ENCODE data around the gene SALL1. TPM values are rescaled to one million over a fixed set of nuclear protein-coding genes. Genes with fewer than 3 reads are reported as not detected.

The SALL1 gene
- total RNA-seq: under 1 TPM in 1 of 2 donors, not detected in 1; 0.08 TPM

- ATAC-seq (no peak), DNase-seq (ENCODE audit: low spot score) (no peak)
- Mint-ChIP-seq H3K27me3 (peaks cover 53 to 59% of the 10 kb centered on the region in 2 donors), H3K9me3 (no peaks in the 10 kb centered on the region), H3K36me3 (peaks cover 8% of the 10 kb centered on the region), H3K4me3 (no peak within 1 kb of the TSS), H3K27ac (no peak within 1 kb of the TSS), H3K4me1 (ENCODE audit: low read depth in 2 of 2) (peaks cover 4 to 7% of the 10 kb centered on the region in 2 donors)
These were observed at the start of gene SALL1 for GRCh38 chr16:51150888-51151320. TSS of gene SALL1 (minus strand) at chr16:51151270. CDS start at chr16:51151241, 29 bp downstream.

DNA sequence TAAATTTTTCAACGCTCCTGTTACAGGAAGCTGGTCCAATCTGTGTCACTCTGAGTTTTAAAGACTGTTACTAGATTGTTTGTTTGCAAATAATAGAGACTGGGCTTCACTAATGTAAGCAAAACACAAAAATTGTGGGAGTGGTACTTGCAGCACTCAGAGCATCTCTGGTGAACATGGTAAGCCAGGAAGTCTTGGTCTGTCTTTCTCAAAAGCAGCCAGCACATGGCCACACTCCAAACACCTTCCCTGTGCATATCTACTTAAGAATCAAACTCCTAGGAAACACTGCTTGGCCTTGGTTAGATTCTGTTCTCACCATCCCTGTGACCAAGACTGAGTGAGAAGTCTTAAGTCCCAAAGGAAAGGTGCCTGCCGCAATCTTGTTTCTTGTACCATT is 49.7 kb upstream of the SALL1 start:
- Mint-ChIP-seq H3K27ac (no peak overlapping the region), H3K36me3 (no peaks in the 10 kb centered on the region), H3K27me3 (peaks cover 0 to 3% of the 10 kb centered on the region in 2 donors), H3K9me3 (peaks cover 4% of the 10 kb centered on the region), H3K4me1 (ENCODE audit: low read depth in 2 of 2) (no peaks in the 10 kb centered on the region), H3K4me3 (no peak overlapping the region)
- no peak for DNase-seq (ENCODE audit: low spot score)
- no peak for ATAC-seq

- peaks cover 0 to 3% of the 10 kb centered on the region in 2 donors for H3K27me3 Mint-ChIP-seq
- no peaks in the 10 kb centered on the region for H3K9me3 Mint-ChIP-seq
- H3K4me1 Mint-ChIP-seq (ENCODE audit: low read depth in 2 of 2): no peaks in the 10 kb centered on the region
- no peaks in the 10 kb centered on the region for H3K36me3 Mint-ChIP-seq
- ATAC-seq: no peak
- H3K4me3 Mint-ChIP-seq: no peak overlapping the region
- no peak for DNase-seq (ENCODE audit: low spot score)
- H3K27ac Mint-ChIP-seq: no peak overlapping the region
These were observed 47.1 kb upstream of the SALL1 start for GRCh38 chr16:51197953-51198748.

- no peak for DNase-seq (ENCODE audit: low spot score)
- no peaks in the 10 kb centered on the region for H3K9me3 Mint-ChIP-seq
- no peak overlapping the region for H3K4me3 Mint-ChIP-seq
- H3K27me3 Mint-ChIP-seq: peaks cover 0 to 7% of the 10 kb centered on the region in 2 donors
- H3K27ac Mint-ChIP-seq: no peak overlapping the region
- H3K36me3 Mint-ChIP-seq: no peaks in the 10 kb centered on the region
- no peaks in the 10 kb centered on the region for H3K4me1 Mint-ChIP-seq (ENCODE audit: low read depth in 2 of 2)
- ATAC-seq: no peak
These were observed 42.8 kb upstream of the SALL1 start for GRCh38 chr16:51193879-51194278.

DNA sequence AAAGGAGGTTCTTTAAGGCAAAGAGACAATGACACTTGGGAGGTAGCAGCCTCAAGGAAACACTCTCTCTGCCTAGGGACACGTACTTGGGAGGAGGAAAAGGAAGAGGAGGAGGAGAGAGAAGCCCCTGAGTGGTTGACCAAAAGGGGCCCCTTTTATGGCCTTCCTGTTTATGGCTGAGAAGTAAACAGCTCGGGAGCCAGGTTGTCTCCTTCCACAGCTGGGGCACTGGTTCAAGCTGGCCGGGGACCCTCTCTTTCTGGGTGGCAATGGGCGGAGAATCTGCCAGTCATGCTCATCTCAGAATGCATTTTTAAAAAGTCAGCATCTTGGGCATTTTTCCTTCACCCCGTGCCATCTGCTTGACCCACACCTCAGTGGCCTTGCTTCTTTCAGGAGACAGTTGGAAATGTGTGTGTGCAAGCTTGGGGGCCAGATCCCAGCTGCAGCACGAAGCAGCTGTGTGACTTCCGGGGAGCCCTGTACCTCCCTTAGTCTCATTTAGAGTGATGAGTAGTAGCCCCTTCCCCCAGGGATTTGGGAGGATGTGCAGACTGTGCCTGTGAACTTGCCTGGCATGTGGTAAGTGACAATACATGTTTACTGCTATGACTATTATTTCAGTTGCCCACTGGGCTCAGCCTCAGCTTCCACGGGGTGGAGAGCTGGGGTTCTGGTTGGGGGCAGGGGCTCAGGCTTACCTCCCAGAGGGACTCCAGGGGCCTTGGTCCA is 33.8 kb upstream of the SALL1 start:
- no peak overlapping the region for H3K27ac Mint-ChIP-seq
- peaks cover 4 to 5% of the 10 kb centered on the region in 2 donors for H3K27me3 Mint-ChIP-seq
- no peaks in the 10 kb centered on the region for H3K9me3 Mint-ChIP-seq
- H3K4me3 Mint-ChIP-seq: no peak overlapping the region
- no peaks in the 10 kb centered on the region for H3K36me3 Mint-ChIP-seq
- H3K4me1 Mint-ChIP-seq (ENCODE audit: low read depth in 2 of 2): no peaks in the 10 kb centered on the region
- DNase-seq (ENCODE audit: low spot score): no peak
- ATAC-seq: peak in 1 of 2 donors; percentile 43

DNA sequence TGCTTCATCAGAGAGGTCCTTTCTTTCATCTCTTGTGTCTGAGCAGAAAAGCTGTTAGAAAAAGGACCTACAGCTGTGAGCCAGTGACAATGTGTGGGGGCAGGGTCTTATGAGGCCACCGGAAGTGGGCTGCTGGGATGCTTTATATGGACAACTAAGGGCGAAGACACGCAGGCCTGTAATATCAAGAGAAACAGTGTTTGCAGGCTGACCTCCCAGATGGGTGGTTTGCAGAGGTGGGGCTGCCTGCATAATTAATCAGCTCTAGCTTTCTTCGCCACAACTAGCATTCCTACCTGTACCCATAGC is 30.4 kb upstream of the SALL1 start:
- DNase-seq (ENCODE audit: low spot score) (no peak), ATAC-seq (no peak)
- Mint-ChIP-seq H3K27me3 (peaks cover 2 to 5% of the 10 kb centered on the region in 2 donors), H3K27ac (no peak overlapping the region), H3K4me3 (no peak overlapping the region), H3K36me3 (no peaks in the 10 kb centered on the region), H3K4me1 (ENCODE audit: low read depth in 2 of 2) (no peaks in the 10 kb centered on the region), H3K9me3 (no peaks in the 10 kb centered on the region)

DNA sequence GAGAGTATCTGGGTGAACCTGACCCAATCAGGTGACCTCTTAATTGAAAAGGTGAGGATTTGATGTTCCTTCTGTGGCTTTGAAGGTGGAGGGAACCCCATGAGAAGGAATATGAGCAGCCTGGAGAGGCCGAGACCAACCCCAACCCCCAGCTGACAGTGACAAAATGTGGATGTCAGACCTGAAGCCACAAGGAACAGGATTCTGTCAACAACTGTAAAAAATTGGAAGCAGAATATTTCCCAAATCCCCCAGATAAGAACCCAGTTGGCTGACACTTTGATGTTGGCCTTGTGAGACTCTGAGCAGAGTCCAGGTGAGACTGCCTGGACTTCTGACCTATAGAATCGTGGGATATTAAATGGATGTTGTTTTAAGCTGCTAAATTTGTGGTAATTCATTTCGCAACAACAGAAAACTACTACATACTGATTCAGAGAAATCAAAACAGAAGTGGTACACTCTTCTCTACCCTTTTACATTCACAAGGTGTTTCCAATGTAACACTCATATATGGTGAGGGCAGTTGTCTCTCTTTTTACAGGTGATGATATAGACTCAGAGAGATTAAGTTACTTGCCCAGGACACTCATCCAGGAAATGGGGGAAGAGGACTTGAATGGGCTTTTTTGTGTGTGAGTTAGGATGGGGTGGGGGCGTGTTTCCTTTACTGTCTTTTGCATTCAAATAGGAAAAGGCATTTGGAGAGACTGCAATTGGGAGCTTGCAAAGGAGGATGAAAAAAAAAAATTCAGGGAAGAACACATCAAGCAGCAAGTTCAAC is 29.8 kb upstream of the SALL1 start:
- no peak for DNase-seq (ENCODE audit: low spot score)
- Mint-ChIP-seq H3K27ac (no peak overlapping the region), H3K27me3 (peaks cover 2 to 5% of the 10 kb centered on the region in 2 donors), H3K36me3 (no peaks in the 10 kb centered on the region), H3K4me3 (no peak overlapping the region), H3K4me1 (ENCODE audit: low read depth in 2 of 2) (no peaks in the 10 kb centered on the region), H3K9me3 (no peaks in the 10 kb centered on the region)
- ATAC-seq: no peak

- Mint-ChIP-seq H3K36me3 (no peaks in the 10 kb centered on the region), H3K27me3 (no peaks in the 10 kb centered on the region), H3K9me3 (no peaks in the 10 kb centered on the region), H3K4me3 (no peak overlapping the region), H3K4me1 (ENCODE audit: low read depth in 2 of 2) (no peaks in the 10 kb centered on the region), H3K27ac (no peak overlapping the region)
- DNase-seq (ENCODE audit: low spot score) (no peak), ATAC-seq (no peak)
These were observed 24.0 kb upstream of the SALL1 start for GRCh38 chr16:51175081-51175480.

DNA sequence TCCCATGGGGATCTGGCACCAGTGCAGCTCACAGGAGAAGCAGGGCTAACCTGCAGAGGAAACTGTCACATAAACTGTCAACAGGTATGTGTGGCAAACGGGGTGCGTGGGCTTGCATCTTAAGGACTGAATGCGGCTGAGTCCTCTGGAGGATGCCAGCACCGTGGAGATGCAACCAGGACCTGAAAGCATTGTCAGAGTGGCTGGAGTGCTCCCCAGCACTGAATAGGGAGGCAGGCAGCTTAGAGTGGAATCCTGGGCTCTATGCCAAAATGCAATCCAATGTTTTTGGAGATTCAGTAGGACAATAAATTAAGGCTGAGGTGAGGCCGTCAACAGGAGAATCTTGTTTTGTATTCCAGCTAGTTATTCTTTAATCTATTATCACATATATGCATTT is 21.3 kb upstream of the SALL1 start:
- Mint-ChIP-seq H3K27ac (no peak overlapping the region), H3K36me3 (no peaks in the 10 kb centered on the region), H3K27me3 (no peaks in the 10 kb centered on the region), H3K4me3 (no peak overlapping the region), H3K9me3 (no peaks in the 10 kb centered on the region), H3K4me1 (ENCODE audit: low read depth in 2 of 2) (no peaks in the 10 kb centered on the region)
- ATAC-seq (no peak), DNase-seq (ENCODE audit: low spot score) (no peak)

DNA sequence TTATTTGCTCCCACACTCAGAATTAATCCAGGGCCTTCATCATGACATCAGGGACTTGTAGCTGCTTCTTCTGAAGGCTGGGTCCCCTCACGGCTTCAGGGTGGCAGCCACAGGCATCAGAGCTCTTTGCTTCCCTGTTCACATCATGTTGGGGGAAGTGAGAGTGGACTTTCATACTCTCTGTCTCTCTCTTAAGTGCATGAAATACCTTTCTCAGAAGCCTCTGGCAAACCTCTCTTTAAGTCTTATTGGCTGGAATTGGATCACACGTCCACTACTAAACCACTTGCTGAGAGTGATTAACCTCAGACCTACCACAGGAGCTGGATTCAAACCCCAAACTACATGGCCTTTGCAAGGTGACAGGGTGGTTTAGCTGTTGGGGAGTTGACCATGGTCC is 17.7 kb upstream of the SALL1 start:
- Mint-ChIP-seq H3K4me3 (no peak overlapping the region), H3K36me3 (no peaks in the 10 kb centered on the region), H3K27me3 (no peaks in the 10 kb centered on the region), H3K9me3 (no peaks in the 10 kb centered on the region), H3K4me1 (ENCODE audit: low read depth in 2 of 2) (no peaks in the 10 kb centered on the region), H3K27ac (no peak overlapping the region)
- ATAC-seq (no peak), DNase-seq (ENCODE audit: low spot score) (no peak)

GRCh38 chr16:51167170-51167895 is 16.3 kb upstream of the SALL1 start:
- ATAC-seq: no peak

DNA sequence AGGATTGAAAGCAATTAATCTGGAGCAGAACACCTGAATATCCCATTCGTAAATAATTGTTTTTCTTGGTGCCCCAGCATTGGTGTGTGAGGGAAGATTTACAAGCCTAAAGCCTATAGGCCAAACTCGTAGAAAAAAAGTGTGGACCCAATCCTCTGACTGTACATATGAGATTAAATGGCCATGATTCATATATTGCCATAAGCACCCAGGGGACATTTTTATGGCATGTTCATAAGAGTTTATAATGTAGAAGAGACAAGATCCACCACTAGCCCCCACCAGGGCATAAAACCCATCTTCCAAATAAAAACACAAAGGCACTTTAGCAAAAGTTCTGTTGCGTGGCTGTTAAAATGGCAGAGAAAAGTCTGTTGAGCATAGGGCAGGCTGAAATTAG is 15.5 kb upstream of the SALL1 start:
- H3K27me3 Mint-ChIP-seq: peaks cover 2 to 5% of the 10 kb centered on the region in 2 donors
- H3K4me1 Mint-ChIP-seq (ENCODE audit: low read depth in 2 of 2): no peaks in the 10 kb centered on the region
- no peak for ATAC-seq
- H3K27ac Mint-ChIP-seq: no peak overlapping the region
- H3K36me3 Mint-ChIP-seq: no peaks in the 10 kb centered on the region
- no peaks in the 10 kb centered on the region for H3K9me3 Mint-ChIP-seq
- DNase-seq (ENCODE audit: low spot score): no peak
- no peak overlapping the region for H3K4me3 Mint-ChIP-seq

More at GRCh38 chr16:51167170-51167895, 16.3 kb upstream of the SALL1 start:
- H3K4me3 Mint-ChIP-seq: no peak overlapping the region
- H3K27me3 Mint-ChIP-seq: peaks cover 2 to 5% of the 10 kb centered on the region in 2 donors
- H3K27ac Mint-ChIP-seq: no peak overlapping the region
- no peaks in the 10 kb centered on the region for H3K4me1 Mint-ChIP-seq (ENCODE audit: low read depth in 2 of 2)
- no peak for DNase-seq (ENCODE audit: low spot score)
- no peaks in the 10 kb centered on the region for H3K36me3 Mint-ChIP-seq
- H3K9me3 Mint-ChIP-seq: no peaks in the 10 kb centered on the region

DNA sequence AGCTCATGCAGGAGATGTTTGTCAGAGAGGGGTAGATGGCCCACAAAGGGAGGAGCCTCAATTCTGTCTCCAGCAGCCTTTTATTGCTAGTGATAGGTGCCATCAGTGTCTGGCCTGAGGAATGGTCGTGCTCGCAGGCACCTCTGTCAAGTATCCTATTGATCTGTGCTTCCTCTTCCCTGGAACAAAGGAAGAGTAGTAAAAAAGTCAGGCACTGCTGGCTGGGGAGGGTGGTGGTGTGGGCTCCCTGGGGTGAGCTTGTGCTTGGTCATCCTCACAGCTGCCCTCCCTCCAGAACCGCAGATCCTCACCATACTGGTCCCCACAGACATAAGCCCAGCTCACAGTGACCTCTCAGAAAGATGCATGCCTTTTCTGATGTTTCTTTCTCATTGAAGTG is 15.0 kb upstream of the SALL1 start:
- Mint-ChIP-seq H3K27ac (no peak overlapping the region), H3K27me3 (peaks cover 2 to 5% of the 10 kb centered on the region in 2 donors), H3K36me3 (no peaks in the 10 kb centered on the region), H3K9me3 (no peaks in the 10 kb centered on the region), H3K4me1 (ENCODE audit: low read depth in 2 of 2) (no peaks in the 10 kb centered on the region), H3K4me3 (no peak overlapping the region)
- no peak for DNase-seq (ENCODE audit: low spot score)
- ATAC-seq: no peak
